Measurements from ENCODE around the gene PTPRR. TPM values are rescaled to one million over a fixed set of nuclear protein-coding genes. Genes with fewer than 3 reads are reported as not detected.

The PTPRR gene
- total and polyA plus RNA-seq, 8 donors, result 0.45 to 11.1 (median 3.9) TPM; not detected in 2

- Histone ChIP-seq H3K27me3 (no peaks in the 10 kb centered on the region), H3K9me3 (no peaks in the 10 kb centered on the region), H3K27ac (no peak overlapping the region), H3K4me1 (no peaks in the 10 kb centered on the region), H3K4me3 (no peak overlapping the region), H3K36me3 (no peaks in the 10 kb centered on the region)
- TF ChIP-seq CTCF (IDR thresholded peaks at IDR 0.05) (no peak), POLR2A (IDR thresholded peaks at IDR 0.05) (no peak), EP300 (IDR thresholded peaks at IDR 0.05) (no peak), POLR2AphosphoS5 (IDR thresholded peaks at IDR 0.05) (no peak)
- 82 to 98% (median 96%) methylated on average over 1 of the region's 1 CpG for WGBS, 5 donors
- no peak for DNase-seq
- intact Hi-C loops (cut with DNase I; ENCODE audit: low total_unique reads), result no loop called here
These were observed 268.1 kb downstream of the PTPRR start for GRCh38 chr12:70652451-70652850.

- Histone ChIP-seq H3K4me1 (peaks cover 0 to 14% (median 0%) of the 10 kb centered on the region in 4 donors), H3K4me3 (no peak overlapping the region), H3K27me3 (no peaks in the 10 kb centered on the region), H3K27ac (no peak overlapping the region), H3K9me3 (no peaks in the 10 kb centered on the region), H3K36me3 (no peaks in the 10 kb centered on the region)
- intact Hi-C loops (cut with DNase I; ENCODE audit: low total_unique reads), result no loop called here
- peak in 1 of 2 donors; percentile 26 for DNase-seq
- 54 to 76% (median 72%) methylated on average over 2 of the region's 2 CpGs for WGBS, 5 donors
- no peak for TF ChIP-seq EP300 (IDR thresholded peaks at IDR 0.05)
- TF ChIP-seq CTCF (IDR thresholded peaks at IDR 0.05), result no peak
- no peak for TF ChIP-seq POLR2A (IDR thresholded peaks at IDR 0.05)
- no peak for TF ChIP-seq POLR2AphosphoS5 (IDR thresholded peaks at IDR 0.05)
These were observed 271.7 kb downstream of the PTPRR start for GRCh38 chr12:70648831-70649230.

- WGBS, 5 donors, result 77 to 93% (median 91%) methylated on average over 2 of the region's 2 CpGs
- Histone ChIP-seq H3K36me3 (no peaks in the 10 kb centered on the region), H3K4me1 (peaks cover 0 to 14% (median 0%) of the 10 kb centered on the region in 4 donors), H3K27ac (no peak overlapping the region), H3K9me3 (no peaks in the 10 kb centered on the region), H3K27me3 (no peaks in the 10 kb centered on the region), H3K4me3 (no peak overlapping the region)
- intact Hi-C loops (cut with DNase I; ENCODE audit: low total_unique reads), result no loop called here
- DNase-seq, result no peak
- no peak for TF ChIP-seq CTCF (IDR thresholded peaks at IDR 0.05)
- no peak for TF ChIP-seq POLR2AphosphoS5 (IDR thresholded peaks at IDR 0.05)
- TF ChIP-seq POLR2A (IDR thresholded peaks at IDR 0.05), result no peak
- TF ChIP-seq EP300 (IDR thresholded peaks at IDR 0.05), result no peak
These were observed 272.3 kb downstream of the PTPRR start for GRCh38 chr12:70648191-70648590.

- intact Hi-C loops (cut with DNase I; ENCODE audit: low total_unique reads), result no loop called here
- Histone ChIP-seq H3K9me3 (no peaks in the 10 kb centered on the region), H3K36me3 (no peaks in the 10 kb centered on the region), H3K27ac (no peak overlapping the region), H3K4me3 (no peak overlapping the region), H3K27me3 (no peaks in the 10 kb centered on the region), H3K4me1 (peaks cover 0 to 14% (median 0%) of the 10 kb centered on the region in 4 donors)
- no peak for DNase-seq
- 46 to 74% (median 69%) methylated on average over 1 of the region's 1 CpG for WGBS, 5 donors
- TF ChIP-seq POLR2AphosphoS5 (IDR thresholded peaks at IDR 0.05) (no peak), EP300 (IDR thresholded peaks at IDR 0.05) (no peak), CTCF (IDR thresholded peaks at IDR 0.05) (no peak), POLR2A (IDR thresholded peaks at IDR 0.05) (no peak)
These were observed 273.7 kb downstream of the PTPRR start for GRCh38 chr12:70646850-70647249.

All from stomach (tissue), 9 donors.